ENCODE measurements around the gene TMEM176A. TPM values are rescaled to one million over a fixed set of nuclear protein-coding genes. Genes with fewer than 3 reads are reported as not detected.

The TMEM176A gene
- total RNA-seq, 2 donors from 2014 or later: 56.3 to 102 TPM

GRCh38 chr7:150835019-150835418 lies 34.5 kb downstream of the TMEM176A start:
- DNase-seq (ENCODE audit: low spot score): no peak
- TF ChIP-seq CTCF (IDR thresholded peaks at IDR 0.05): no peak
- no peak overlapping the region for H3K4me3 ChIP-seq
- H3K27ac ChIP-seq: no peak overlapping the region
- no peaks in the 10 kb centered on the region for H3K4me1 ChIP-seq
- no peaks in the 10 kb centered on the region for H3K36me3 ChIP-seq
- H3K9me3 ChIP-seq: no peaks in the 10 kb centered on the region
- H3K27me3 ChIP-seq: no peaks in the 10 kb centered on the region

GRCh38 chr7:150835702-150836280 lies 35.2 kb downstream of the TMEM176A start:
- DNase-seq (ENCODE audit: low spot score): no peak

GRCh38 chr7:150838965-150839650 lies 38.5 kb downstream of the TMEM176A start:
- H3K4me3 ChIP-seq: no peak overlapping the region
- H3K27me3 ChIP-seq: no peaks in the 10 kb centered on the region
- peak; percentile 21 for DNase-seq (ENCODE audit: low spot score)
- TF ChIP-seq CTCF (IDR thresholded peaks at IDR 0.05): no peak
- H3K36me3 ChIP-seq: no peaks in the 10 kb centered on the region
- no peak overlapping the region for H3K27ac ChIP-seq
- H3K9me3 ChIP-seq: no peaks in the 10 kb centered on the region
- H3K4me1 ChIP-seq: no peaks in the 10 kb centered on the region

More at GRCh38 chr7:150835702-150836280, 35.2 kb downstream of the TMEM176A start:
- H3K4me1 ChIP-seq: no peaks in the 10 kb centered on the region
- no peaks in the 10 kb centered on the region for H3K36me3 ChIP-seq
- no peak overlapping the region for H3K4me3 ChIP-seq
- TF ChIP-seq CTCF (IDR thresholded peaks at IDR 0.05): no peak
- no peaks in the 10 kb centered on the region for H3K9me3 ChIP-seq
- no peak overlapping the region for H3K27ac ChIP-seq
- H3K27me3 ChIP-seq: no peaks in the 10 kb centered on the region

GRCh38 chr7:150842018-150842417 lies 41.4 kb downstream of the TMEM176A start:
- H3K4me3 ChIP-seq: no peak overlapping the region
- no peak for TF ChIP-seq CTCF (IDR thresholded peaks at IDR 0.05)
- no peaks in the 10 kb centered on the region for H3K36me3 ChIP-seq
- no peak for DNase-seq (ENCODE audit: low spot score)
- H3K27ac ChIP-seq: no peak overlapping the region
- H3K27me3 ChIP-seq: no peaks in the 10 kb centered on the region
- H3K4me1 ChIP-seq: peaks cover 0 to 11% of the 10 kb centered on the region in 2 donors
- H3K9me3 ChIP-seq: no peaks in the 10 kb centered on the region

- Histone ChIP-seq H3K27ac (no peak overlapping the region), H3K36me3 (no peaks in the 10 kb centered on the region), H3K4me3 (no peak overlapping the region), H3K9me3 (no peaks in the 10 kb centered on the region), H3K27me3 (no peaks in the 10 kb centered on the region), H3K4me1 (peaks cover 0 to 11% of the 10 kb centered on the region in 2 donors)
- TF ChIP-seq CTCF (IDR thresholded peaks at IDR 0.05): no peak
- peak; percentile 21 for DNase-seq (ENCODE audit: low spot score)
Observed at GRCh38 chr7:150842716-150843115, 42.1 kb downstream of the TMEM176A start.

Measured in right atrium auricular region (tissue), 2 donors.